OCI-LY1 (cell line): ENCODE results near the gene AMOTL1.

Experiments
- H2AFZ ChIP-seq: fragments of 200-600 bp; sonication (generic), shearing (Covaris generic); 2 replicates; pipeline ENCODE4 v1.6.0; 2014; ENCODE audit warnings: antibody characterized with exemption, mild to moderate bottlenecking, low read length
- H3F3A ChIP-seq: fragments of 200-600 bp; sonication (generic), shearing (Covaris generic); 2 replicates; pipeline ENCODE4 v1.6.0; 2014; ENCODE audit warnings: mild to moderate bottlenecking, antibody characterized with exemption, low read length, moderate library complexity; ENCODE audit not compliant: insufficient read depth
- H3K27ac ChIP-seq: fragments of 200-600 bp; sonication (generic); 2 replicates; pipeline ENCODE4 v1.5.1; 2014; ENCODE audit warnings: low read length, mixed run types, mild to moderate bottlenecking, low read depth; ENCODE audit not compliant: poor library complexity, severe bottlenecking
- H3K27me3 ChIP-seq: fragments of 200-600 bp; sonication (generic); 2 replicates; pipeline ENCODE4 v1.6.0; 2014; ENCODE audit warnings: antibody characterized with exemption, mild to moderate bottlenecking, low read length, moderate library complexity; ENCODE audit not compliant: insufficient read depth
- H3K36me3 ChIP-seq: fragments of 200-600 bp; sonication (generic); 2 replicates; pipeline ENCODE4 v1.6.1; 2014; ENCODE audit warnings: mild to moderate bottlenecking, antibody characterized with exemption, low read length, moderate library complexity, mixed read lengths; ENCODE audit not compliant: insufficient read depth
- H3K4me1 ChIP-seq: fragments of 200-600 bp; sonication (generic); 2 replicates; pipeline ENCODE4 v1.5.1; 2014; ENCODE audit warnings: mild to moderate bottlenecking, low read length, moderate library complexity; ENCODE audit not compliant: insufficient read depth, severe bottlenecking
- H3K4me2 ChIP-seq: fragments of 200-600 bp; sonication (generic), shearing (Covaris generic); 2 replicates; pipeline ENCODE4 v1.6.1; 2014; ENCODE audit warnings: low read length
- H3K4me3 ChIP-seq: fragments of 200-600 bp; sonication (generic); 2 replicates; pipeline ENCODE4 v1.5.1; 2014; ENCODE audit warnings: low read length, low read depth, mild to moderate bottlenecking, mixed read lengths; ENCODE audit not compliant: poor library complexity, severe bottlenecking
- H3K79me2 ChIP-seq: fragments of 200-600 bp; shearing (Covaris generic); 2 replicates; pipeline ENCODE4 v1.6.1; 2016; ENCODE audit warnings: mixed run types, low read length, mixed read lengths; ENCODE audit not compliant: insufficient read depth
- H3K9ac ChIP-seq: fragments of 200-600 bp; sonication (generic), shearing (Covaris generic); 2 replicates; pipeline ENCODE4 v1.6.1; 2014; ENCODE audit warnings: mild to moderate bottlenecking, low read length, mixed read lengths
- H3K9me2 ChIP-seq: fragments of 200-600 bp; sonication (generic), shearing (Covaris generic); 2 replicates; pipeline ENCODE4 v1.6.1; 2014; ENCODE audit warnings: low read depth, mild to moderate bottlenecking, low read length, mixed read lengths
- H3K9me3 ChIP-seq: fragments of 200-600 bp; shearing (Covaris generic); 2 replicates; pipeline ENCODE4 v1.6.1; 2014; ENCODE audit warnings: low read length, mixed read lengths
- H4K20me1 ChIP-seq: fragments of 200-600 bp; sonication (generic), shearing (Covaris generic); 2 replicates; pipeline ENCODE4 v1.6.0; 2016; ENCODE audit warnings: mild to moderate bottlenecking, low read length; ENCODE audit not compliant: insufficient read depth
- EZH2 ChIP-seq: fragments of 200-600 bp; sonication (generic), shearing (Covaris generic); IDR thresholded peaks from 2 replicates; pipeline ENCODE4 v1.8.0; 2017; ENCODE audit warnings: borderline replicate concordance, mixed run types, mild to moderate bottlenecking, antibody characterized with exemption, low read length, moderate library complexity, mixed read lengths
- TF ChIP-seq, protein P1 (sequence below): fragments of 200-600 bp; sonication (generic), shearing (Covaris generic); IDR thresholded peaks from 2 replicates; pipeline ENCODE4 v1.5.1; 2017; ENCODE audit warnings: mild to moderate bottlenecking, antibody characterized with exemption, low read length, moderate library complexity, mixed read lengths

AMOTL1 gene

DNA sequence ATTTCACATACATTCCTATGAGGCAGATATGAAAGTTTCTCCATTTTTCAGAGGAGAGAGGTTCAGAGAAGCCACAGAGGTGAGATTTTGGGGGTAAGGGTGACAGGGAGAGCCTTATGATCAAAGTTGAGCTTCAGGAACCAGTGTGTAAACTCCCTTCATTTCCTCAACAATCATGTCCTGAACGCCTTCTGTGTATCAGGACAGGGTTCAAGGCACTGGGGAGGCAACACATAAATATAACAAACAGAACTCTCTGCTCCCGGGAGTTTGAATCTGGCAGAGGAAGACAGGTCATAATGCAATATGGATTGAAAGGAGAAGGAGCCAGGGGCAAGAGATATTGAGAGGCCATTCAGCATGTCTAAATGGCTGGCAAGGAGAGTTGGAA lies 28.0 kb downstream of the AMOTL1 start:
- Histone ChIP-seq H4K20me1 (no peaks in the 10 kb centered on the region), H3K9ac (no peak overlapping the region), H3K9me2 (no peaks in the 10 kb centered on the region), H3K4me3 (no peak overlapping the region), H3K36me3 (no peaks in the 10 kb centered on the region), H3K79me2 (no peaks in the 10 kb centered on the region), H3K27me3 (0 out of 2 replicates have a peak, but pooled peaks cover 5% of the 10 kb centered on the region), H3K4me2 (no peak overlapping the region), H3K4me1 (no peaks in the 10 kb centered on the region), H3K9me3 (no peaks in the 10 kb centered on the region), H2AFZ (no peak overlapping the region), H3F3A (no peaks in the 10 kb centered on the region), H3K27ac (no peak overlapping the region)
- TF ChIP-seq, protein P1, sequence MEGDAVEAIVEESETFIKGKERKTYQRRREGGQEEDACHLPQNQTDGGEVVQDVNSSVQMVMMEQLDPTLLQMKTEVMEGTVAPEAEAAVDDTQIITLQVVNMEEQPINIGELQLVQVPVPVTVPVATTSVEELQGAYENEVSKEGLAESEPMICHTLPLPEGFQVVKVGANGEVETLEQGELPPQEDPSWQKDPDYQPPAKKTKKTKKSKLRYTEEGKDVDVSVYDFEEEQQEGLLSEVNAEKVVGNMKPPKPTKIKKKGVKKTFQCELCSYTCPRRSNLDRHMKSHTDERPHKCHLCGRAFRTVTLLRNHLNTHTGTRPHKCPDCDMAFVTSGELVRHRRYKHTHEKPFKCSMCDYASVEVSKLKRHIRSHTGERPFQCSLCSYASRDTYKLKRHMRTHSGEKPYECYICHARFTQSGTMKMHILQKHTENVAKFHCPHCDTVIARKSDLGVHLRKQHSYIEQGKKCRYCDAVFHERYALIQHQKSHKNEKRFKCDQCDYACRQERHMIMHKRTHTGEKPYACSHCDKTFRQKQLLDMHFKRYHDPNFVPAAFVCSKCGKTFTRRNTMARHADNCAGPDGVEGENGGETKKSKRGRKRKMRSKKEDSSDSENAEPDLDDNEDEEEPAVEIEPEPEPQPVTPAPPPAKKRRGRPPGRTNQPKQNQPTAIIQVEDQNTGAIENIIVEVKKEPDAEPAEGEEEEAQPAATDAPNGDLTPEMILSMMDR, result no peak
- no peak for TF ChIP-seq EZH2

DNA sequence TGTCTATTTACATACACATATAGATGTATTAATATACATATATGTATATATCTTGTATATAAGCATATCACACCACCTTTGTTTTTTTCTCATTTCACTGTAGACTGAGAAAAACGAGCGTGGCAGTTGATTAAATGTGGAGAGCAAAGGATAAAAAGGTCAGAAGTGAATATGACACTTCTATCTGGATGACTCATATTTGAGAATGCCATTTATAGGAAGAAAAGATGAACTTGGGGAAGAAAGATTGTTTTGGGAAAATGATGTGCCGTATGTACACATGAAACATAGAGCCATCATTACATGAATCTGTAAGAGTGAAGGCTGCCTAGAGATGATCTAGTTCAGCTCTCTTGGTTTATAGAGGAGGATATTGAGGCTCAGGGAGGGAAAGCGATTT lies 28.7 kb downstream of the AMOTL1 start:
- Histone ChIP-seq H3K79me2 (no peaks in the 10 kb centered on the region), H3K27me3 (0 out of 2 replicates have a peak, but pooled peaks cover 8% of the 10 kb centered on the region), H3K36me3 (no peaks in the 10 kb centered on the region), H3K4me1 (no peaks in the 10 kb centered on the region), H3K9ac (no peak overlapping the region), H3F3A (no peaks in the 10 kb centered on the region), H4K20me1 (no peaks in the 10 kb centered on the region), H3K9me3 (no peaks in the 10 kb centered on the region), H2AFZ (no peak overlapping the region), H3K4me3 (no peak overlapping the region), H3K27ac (no peak overlapping the region), H3K4me2 (no peak overlapping the region), H3K9me2 (no peaks in the 10 kb centered on the region)
- TF ChIP-seq, protein P1, result no peak
- no peak for TF ChIP-seq EZH2

DNA sequence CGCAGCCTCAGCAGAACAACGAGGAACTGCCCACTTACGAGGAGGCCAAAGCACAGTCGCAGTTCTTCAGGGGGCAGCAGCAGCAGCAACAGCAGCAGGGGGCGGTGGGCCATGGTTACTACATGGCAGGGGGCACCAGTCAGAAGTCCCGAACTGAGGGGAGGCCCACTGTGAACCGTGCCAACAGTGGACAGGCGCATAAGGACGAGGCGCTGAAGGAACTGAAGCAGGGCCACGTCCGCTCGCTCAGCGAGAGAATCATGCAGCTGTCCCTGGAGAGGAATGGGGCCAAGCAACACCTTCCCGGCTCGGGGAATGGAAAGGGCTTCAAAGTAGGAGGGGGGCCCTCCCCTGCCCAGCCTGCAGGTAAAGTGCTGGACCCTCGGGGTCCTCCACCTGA lies 31.6 kb downstream of the AMOTL1 start:
- no peaks in the 10 kb centered on the region for H4K20me1 ChIP-seq
- no peaks in the 10 kb centered on the region for H3K9me2 ChIP-seq
- no peaks in the 10 kb centered on the region for H3K79me2 ChIP-seq
- no peak overlapping the region for H2AFZ ChIP-seq
- H3K27me3 ChIP-seq, result 0 out of 2 replicates have a peak, but pooled peaks cover 8% of the 10 kb centered on the region
- H3K9me3 ChIP-seq, result no peaks in the 10 kb centered on the region
- H3K36me3 ChIP-seq, result no peaks in the 10 kb centered on the region
- H3F3A ChIP-seq, result no peaks in the 10 kb centered on the region
- TF ChIP-seq EZH2, result no peak
- TF ChIP-seq, protein P1, result no peak
- no peak overlapping the region for H3K4me3 ChIP-seq
- no peak overlapping the region for H3K4me2 ChIP-seq
- no peak overlapping the region for H3K27ac ChIP-seq
- H3K9ac ChIP-seq, result no peak overlapping the region
- H3K4me1 ChIP-seq, result no peaks in the 10 kb centered on the region
